A549 treated with Mapracorat at 1 μM for 4 hours (cell line): ENCODE data around the gene CORO2B. TPM values are rescaled to one million over a fixed set of nuclear protein-coding genes. Genes with fewer than 3 reads are reported as not detected.

Experiments
- total RNA-seq: library from RNA; stranded (reverse); fragments of 200-300 nt; extraction: Qiagen RNA extraction; gene quantifications from 5 replicates; pipeline ENCODE4 v1.2.3, GENCODE V29; 2022

The CORO2B gene, protein sequence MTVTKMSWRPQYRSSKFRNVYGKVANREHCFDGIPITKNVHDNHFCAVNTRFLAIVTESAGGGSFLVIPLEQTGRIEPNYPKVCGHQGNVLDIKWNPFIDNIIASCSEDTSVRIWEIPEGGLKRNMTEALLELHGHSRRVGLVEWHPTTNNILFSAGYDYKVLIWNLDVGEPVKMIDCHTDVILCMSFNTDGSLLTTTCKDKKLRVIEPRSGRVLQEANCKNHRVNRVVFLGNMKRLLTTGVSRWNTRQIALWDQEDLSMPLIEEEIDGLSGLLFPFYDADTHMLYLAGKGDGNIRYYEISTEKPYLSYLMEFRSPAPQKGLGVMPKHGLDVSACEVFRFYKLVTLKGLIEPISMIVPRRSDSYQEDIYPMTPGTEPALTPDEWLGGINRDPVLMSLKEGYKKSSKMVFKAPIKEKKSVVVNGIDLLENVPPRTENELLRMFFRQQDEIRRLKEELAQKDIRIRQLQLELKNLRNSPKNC
- 3.0 to 4.1 TPM (median 3.2 TPM) in 5 replicates for total RNA-seq

DNA sequence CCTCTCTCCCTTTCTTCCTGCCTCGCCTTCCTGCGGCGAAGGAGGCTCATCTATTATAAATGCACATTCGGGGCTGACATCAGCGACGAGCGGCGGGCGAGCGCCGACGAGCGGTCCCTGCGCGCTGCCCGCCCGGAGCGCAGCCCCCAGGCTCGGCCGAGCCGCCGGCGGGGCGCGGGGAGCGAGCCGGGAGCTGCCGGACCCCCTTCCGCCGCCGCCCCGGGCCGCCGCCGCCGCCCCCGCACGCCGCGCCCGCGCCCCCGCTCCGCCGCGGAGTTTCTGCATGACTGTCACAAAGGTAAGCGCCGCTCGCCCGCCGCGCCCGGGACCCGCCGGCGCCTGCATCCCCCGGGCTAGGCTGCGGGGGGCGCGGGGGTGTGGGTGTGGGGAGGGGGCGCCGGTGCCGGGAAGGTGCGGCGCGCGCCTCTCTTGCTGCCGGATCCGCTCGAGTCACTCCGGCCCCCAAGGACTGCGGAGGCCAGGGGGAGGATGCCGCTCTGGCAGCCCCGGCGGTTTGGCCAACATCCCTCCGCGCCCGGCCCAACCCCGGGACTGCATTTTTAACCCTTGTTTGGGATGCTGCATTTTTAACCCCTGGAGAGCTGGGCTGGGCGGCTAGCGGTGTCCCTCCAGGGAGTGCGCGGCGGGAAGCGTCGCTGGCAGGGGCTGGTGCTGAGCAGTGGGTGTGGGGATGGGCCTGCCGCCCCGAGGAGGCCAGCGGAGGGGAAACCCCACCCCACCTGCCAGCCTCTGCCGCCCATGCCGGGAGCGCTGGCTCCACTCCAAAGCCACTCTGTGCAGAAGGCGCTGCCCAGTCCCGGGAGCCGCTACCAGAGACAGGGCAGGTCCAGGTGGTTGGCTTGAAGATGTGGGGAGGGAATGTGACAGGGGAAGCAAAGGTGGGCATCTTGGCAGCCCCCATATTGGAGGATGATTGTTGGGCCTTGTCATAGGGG, at the start of gene CORO2B:
Gene CORO2B (plus strand): TSS at position 14 of the 956 bp plus-strand sequence. CDS start 270 bp downstream, at position 284.

Other genes with a start within 250 kb of the CORO2B start
- gene ITGA11, start 146.8 kb upstream of the CORO2B start, total RNA-seq = 2.4 to 7.0 TPM (median 5.0 TPM) in 5 replicates
- 249 to 305 TPM (median 261 TPM) in 5 replicates for gene ANP32A, start 241.9 kb downstream of the CORO2B start, total RNA-seq